HG03045 (cell line): ENCODE data around the gene GPC1.
"Not testable (repeated sequence)": the region's sequence is repeated elsewhere in the genome, so short reads cannot be mapped to it uniquely, and the experiment has no call there.

Source experiments
- ATAC-seq: cut with Tn5 transposase; IDR thresholded peaks from one replicate; pipeline ENCODE4 v1.9.1; 2021; ENCODE audit warnings: mild to moderate bottlenecking, moderate library complexity; ENCODE audit not compliant: unreplicated experiment

The GPC1 gene

DNA sequence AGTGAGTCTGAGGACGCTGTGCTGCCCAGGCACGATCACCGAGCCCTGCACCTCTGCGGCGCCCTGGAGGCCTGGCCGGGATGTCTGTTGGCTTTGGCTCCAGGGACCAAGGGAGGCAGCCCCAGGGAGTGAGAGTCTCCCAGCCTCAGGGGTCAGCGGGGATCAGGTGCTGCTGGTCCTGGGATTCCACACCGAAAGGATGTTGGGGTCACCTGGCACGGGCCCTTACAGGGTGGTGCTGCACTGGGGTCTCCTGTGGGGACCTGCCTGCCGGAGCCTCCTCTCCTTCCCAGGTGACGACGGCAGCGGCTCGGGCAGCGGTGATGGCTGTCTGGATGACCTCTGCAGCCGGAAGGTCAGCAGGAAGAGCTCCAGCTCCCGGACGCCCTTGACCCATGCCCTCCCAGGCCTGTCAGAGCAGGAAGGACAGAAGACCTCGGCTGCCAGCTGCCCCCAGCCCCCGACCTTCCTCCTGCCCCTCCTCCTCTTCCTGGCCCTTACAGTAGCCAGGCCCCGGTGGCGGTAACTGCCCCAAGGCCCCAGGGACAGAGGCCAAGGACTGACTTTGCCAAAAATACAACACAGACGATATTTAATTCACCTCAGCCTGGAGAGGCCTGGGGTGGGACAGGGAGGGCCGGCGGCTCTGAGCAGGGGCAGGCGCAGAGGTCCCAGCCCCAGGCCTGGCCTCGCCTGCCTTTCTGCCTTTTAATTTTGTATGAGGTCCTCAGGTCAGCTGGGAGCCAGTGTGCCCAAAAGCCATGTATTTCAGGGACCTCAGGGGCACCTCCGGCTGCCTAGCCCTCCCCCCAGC lies 30.5 kb downstream of the GPC1 start:
- ATAC-seq = no peak

DNA sequence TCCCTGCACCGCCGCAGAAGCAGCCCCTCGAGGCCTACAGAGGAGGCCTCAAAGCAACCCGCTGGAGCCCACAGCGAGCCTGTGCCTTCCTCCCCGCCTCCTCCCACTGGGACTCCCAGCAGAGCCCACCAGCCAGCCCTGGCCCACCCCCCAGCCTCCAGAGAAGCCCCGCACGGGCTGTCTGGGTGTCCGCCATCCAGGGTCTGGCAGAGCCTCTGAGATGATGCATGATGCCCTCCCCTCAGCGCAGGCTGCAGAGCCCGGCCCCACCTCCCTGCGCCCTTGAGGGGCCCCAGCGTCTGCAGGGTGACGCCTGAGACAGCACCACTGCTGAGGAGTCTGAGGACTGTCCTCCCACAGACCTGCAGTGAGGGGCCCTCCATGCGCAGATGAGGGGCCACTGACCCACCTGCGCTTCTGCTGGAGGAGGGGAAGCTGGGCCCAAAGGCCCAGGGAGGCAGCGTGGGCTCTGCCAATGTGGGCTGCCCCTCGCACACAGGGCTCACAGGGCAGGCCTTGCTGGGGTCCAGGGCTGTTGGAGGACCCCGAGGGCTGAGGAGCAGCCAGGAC lies 31.2 kb downstream of the GPC1 start:
- no peak for ATAC-seq

DNA sequence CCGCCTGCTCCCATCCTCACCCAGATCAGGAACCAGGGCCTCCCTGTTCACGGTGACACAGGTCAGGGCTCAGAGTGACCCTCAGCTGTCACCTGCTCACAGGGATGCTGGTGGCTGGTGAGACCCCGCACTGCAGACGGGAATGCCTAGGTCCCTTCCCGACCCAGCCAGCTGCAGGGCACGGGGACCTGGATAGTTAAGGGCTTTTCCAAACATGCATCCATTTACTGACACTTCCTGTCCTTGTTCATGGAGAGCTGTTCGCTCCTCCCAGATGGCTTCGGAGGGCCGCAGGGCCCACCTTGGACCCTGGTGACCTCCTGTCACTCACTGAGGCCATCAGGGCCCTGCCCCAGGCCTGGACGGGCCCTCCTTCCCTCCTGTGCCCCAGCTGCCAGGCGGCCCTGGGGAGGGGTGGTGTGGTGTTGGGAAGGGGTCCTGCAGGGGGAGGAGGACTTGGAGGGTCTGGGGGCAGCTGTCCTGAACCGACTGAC lies 31.7 kb downstream of the GPC1 start:
- ATAC-seq = no peak

DNA sequence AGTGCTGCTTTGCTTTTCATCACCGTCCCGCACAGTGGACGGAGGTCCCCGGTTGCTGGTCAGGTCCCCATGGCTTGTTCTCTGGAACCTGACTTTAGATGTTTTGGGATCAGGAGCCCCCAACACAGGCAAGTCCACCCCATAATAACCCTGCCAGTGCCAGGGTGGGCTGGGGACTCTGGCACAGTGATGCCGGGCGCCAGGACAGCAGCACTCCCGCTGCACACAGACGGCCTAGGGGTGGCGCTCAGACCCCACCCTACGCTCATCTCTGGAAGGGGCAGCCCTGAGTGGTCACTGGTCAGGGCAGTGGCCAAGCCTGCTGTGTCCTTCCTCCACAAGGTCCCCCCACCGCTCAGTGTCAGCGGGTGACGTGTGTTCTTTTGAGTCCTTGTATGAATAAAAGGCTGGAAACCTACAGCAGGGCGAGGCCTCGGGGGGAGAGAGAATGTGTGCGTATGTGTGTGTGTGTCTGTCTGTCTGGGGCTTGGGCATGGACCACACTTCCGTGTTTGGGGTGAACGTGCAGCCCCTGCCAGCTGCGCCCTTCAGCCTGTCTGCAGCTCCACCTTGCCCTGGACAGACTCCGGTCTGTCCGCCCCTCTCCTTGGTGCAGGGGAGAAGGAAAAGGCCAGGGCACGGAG lies 32.3 kb downstream of the GPC1 start:
- no peak for ATAC-seq

DNA sequence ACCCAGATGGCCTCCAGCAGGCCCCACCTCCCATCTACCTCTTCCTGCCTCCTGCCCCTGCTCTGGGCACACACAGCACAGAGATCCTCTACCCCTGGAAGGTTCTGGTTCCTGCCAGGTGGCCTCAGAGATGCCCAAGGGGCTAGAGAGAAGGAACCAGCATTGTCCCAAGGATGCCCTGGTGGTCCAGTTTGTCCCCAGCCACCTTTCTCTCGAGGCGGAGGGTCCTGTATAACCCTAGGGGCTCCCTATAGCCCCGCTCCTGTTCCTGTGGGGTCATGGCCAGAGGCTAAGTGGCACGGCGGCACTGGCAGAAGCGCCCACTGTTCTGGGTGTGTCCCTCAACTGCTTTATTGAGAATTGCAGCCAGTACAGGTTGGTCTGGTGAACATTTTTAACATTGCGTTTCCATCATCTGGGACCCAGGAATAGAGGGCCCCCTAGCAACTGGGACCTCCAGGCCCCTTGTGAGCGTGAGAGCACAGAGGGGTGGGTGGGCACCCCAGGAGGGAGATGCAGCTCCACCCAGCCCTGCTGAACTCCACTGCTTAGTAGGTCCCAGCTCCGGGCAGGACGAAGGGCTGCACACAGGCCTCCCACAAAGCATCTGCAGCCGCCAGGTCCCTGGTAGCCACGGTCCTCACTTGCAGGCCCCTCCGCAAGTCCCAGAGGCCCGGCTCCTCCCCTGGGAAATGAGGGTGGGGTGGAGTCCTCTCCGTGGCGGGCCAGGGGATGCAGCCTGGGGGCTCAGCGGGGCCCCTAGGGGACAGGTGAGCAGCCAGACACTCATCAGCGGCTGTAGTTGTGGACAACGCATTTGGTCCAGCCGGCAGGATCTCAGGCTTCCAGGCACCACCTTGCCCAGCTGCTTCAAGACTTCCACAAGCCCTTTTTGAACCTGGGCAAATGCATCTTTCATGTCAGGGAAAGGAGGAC lies 33.1 kb downstream of the GPC1 start:
- no peak for ATAC-seq

DNA sequence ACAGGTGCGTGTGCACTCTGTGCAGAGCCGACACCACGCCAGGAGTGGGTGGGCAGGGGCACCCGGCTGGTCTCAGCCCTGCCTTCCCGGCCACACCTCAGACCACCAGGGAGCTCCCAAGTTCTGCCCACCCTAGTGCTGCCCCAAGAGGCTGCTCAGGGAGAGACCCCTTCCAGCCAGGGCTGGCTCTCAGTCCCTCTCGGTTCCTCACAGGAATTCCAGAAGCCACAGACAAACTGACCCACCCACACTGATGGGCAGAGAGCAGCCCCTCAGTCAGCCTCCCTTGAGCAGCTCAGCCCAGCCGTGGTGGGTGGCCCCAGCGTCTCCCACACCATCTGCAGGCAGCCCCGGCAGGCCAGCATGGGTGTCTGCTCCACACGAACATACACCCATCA lies 33.8 kb downstream of the GPC1 start:
- no peak for ATAC-seq

DNA sequence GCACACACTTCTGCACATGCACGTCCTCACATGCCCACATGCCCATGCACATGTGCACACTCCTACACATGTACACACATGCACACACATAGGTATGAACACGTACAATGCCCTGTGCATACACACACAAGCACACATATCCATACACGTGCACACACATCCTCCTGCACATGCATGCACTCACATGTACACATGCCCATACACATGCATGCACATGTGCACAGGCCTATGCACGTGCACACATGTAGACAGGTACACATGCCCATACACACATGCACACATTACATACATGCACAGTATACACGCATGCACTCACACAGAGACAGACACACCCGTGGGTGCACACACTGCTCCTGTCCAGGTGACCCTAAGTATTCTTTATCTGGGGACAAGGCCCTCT lies 34.3 kb downstream of the GPC1 start:
- no peak for ATAC-seq

DNA sequence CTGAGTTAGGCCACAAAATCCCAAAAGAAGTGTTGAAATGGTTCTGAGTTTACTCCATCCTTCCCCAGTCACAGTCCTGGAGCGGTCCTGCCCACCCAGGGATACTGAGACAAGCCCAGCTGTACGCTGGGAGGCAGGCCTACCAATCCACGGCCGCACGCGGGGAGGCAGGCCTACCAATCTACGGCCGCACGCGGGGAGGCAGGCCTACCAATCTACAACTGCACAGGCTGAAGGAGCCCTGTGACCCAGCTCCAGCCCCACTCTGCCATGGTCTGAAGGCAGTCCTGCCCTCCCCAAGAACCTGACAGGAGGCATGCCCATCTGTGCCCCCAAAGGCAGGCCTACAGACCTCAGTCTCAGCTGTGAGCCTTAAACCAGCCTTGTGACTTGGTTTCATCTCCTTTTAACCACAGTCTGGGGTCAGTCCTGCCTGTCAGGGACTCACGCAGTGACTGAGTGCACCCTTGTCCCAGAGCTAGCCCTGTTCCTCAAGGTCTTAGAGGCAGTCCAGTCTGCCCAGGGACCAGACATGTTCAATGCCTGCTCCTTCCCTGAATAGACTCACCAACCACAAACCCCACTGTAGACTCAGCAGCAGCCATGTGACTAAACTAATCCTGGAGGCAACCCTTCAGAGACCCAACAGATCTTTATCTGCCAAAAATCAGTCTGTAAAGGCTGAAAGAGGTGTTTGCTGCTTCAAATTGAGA lies 36.8 kb downstream of the GPC1 start:
- ATAC-seq = no peak

DNA sequence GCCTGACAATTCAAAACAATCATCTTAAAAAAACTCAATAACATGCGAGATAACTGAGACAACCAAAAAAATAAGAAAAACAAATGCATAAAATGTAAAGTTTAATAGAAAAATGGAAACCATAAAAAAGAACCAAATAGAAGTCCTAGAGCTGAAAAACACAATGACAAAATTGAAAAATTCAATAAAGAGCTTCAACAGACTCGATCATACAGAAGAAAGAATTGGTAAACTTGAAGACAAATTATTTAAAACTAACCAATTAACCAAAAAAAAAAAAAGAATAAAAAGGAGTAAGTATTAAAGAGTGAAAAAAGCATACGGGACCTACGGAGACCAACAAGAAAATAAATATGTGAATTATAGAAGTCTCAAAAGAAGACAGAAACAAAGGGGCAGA lies 37.7 kb downstream of the GPC1 start:
- no peak for ATAC-seq

DNA sequence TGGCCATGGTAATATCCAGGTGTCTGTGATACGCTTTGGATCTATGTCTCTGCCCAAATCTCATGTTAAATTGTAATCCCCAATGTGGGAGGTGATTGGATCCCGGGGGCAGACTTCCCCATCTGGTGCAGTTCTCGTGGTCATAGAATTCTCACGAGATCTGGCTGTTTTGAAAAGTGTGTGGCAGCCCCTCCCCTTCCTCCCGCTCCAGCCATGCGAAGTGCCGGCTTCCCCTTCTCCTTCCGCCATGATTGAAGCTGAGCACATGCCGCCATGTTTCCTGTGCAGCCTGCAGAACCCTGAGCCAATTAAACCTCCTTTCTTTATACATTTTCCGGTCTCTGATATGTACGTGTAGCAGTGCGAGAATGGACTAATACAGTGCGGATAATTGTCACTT lies 42.5 kb downstream of the GPC1 start:
- ATAC-seq = no peak

DNA sequence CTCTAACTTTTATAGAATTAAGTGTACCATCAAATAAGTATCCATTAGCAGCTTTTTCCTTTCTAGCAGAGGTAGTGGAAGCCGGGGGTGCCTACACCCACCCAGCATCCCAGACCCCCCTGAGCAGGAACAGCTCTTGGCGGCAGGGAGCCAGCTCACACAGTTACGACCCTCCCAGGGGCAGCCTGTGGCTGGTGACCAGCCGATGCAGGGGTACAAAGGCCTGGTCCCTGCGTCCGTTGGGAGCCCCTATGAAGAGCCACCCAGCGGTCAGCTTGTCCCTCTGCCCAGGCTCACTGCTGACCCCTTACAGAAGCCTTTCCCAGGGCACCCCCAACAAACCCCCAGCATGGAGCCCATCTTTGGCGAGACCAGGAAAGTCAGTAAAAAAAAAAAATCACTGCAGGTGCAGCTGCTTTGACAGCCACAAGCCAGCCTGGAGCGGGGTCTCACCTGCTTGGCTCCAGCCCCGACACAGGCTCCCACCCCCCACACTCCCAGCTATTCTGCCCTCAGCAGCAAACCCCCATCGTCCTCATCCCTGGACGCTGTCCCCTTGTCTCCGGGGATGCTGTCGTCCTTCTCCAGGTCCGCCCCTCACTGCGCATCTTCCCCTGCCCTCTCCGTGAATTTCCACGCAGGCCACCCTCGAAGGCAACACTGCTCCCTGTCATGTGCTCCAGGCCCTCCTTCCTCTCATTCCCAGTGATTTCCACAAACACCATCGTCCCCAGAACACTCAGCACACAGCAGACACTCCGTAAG lies 43.1 kb downstream of the GPC1 start:
- no peak for ATAC-seq

DNA sequence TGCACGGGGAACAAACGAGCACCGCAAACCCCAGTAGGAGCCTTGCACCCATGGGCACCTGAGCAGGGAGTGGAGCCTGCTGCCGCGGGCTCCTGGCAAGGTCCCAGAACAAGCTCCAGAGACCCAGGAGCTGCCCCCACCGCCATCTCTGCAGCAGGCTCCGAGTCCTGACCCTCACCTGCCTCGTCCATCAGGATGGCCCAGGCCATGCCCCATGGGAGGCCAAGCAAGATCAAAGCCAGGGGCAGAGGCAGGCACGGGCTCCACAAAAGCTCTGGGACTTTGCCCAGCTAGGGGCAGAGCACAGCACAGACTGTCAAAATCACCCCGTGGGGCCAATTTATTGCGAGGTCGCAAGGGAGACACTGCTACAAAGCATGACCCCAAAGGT lies 43.6 kb downstream of the GPC1 start:
- ATAC-seq = no peak

DNA sequence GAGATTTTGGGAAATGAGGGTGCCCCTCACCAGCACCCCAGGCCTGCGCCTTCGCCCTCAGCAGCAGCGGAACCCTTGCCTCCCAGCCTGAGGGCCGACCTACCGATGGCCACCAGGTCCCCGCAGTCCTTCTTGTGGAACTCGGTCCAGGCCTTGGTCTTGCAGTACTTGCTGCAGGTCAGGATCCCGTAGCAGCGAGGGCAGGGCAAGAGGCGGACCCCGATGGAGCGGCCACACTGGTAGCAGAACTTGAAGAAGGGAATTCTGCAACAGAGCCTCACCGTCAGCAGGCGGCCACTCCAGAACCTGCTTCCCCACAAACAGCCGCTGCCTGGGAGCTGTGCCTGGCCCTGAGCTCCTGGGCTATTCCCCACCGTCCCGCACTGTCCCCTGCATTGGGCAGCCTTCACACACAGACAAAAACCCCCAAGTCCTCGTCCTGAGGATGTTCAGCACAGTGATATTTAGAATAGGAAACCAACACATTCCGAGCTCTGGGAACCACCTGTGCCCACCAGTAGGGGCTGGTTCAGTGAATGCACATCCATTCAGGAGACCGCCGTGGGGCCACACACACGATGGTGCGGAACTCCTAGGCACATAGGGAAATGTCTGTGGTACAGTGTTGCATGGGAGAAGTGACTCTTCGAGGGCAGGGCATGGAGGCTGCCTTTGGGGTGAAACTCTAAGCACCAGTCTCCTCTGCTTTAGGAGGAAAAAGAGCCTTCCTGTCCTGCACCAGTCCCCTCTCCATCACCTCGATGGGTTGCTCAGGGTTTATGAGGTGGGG lies 45.6 kb downstream of the GPC1 start:
- no peak for ATAC-seq

DNA sequence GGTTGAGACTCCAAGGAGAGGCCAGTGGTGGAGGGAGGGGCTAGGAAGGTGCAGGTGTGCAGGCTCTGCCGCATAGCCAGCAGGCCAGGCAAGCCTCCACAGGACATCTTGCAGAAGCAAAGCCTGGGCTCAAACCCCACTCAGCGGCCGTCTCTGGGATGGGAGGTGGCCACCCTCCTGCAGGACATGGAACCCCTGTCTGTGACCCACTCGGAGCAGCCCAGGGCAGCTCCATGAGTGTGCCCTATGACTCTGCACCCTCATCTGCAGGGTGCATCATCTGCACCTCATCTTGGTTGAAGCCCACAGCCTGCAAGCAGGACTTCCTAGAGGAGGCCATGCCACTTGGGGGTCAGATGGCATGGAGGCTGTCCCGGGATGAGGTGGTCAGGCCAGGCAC lies 46.3 kb downstream of the GPC1 start:
- no peak for ATAC-seq

DNA sequence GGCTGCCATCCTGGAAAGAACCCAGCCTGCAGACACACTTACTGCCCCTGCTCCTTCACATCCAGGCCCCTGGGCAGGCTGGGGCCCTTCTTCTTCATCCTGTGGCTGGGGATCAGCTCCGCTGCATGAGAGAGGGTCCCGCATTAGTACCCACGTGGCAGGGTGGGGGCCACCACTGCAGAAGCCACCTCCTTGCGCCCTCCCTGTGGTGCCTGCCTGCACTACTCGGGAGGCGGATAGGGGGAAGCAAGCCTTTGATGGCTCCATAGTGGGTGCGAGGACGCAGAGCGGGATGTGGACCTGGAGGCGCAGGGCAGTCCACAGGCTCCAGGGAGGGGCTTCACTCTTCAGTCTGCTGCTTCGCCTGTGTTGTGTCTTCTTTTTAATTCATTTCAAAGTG lies 46.7 kb downstream of the GPC1 start:
- ATAC-seq = no peak

DNA sequence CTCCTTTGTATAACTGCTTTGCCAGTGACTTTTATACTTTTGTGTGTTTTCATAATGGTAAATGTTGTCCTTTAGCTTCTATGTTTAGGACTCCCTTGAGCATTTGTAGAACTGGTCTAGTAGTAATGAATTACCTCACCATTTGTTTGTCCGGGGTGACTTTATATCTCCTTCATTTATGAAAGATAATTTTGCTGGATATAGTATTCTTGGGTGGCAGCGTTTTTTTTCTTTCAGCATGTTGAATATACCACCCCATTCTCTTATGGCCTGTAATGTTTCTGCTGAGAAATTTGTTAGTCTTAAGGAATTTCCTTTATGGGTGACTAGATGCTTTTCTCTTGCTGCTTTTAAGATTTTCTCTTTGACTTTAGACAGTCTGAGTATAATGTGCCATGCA lies 56.0 kb downstream of the GPC1 start:
- no peak for ATAC-seq

DNA sequence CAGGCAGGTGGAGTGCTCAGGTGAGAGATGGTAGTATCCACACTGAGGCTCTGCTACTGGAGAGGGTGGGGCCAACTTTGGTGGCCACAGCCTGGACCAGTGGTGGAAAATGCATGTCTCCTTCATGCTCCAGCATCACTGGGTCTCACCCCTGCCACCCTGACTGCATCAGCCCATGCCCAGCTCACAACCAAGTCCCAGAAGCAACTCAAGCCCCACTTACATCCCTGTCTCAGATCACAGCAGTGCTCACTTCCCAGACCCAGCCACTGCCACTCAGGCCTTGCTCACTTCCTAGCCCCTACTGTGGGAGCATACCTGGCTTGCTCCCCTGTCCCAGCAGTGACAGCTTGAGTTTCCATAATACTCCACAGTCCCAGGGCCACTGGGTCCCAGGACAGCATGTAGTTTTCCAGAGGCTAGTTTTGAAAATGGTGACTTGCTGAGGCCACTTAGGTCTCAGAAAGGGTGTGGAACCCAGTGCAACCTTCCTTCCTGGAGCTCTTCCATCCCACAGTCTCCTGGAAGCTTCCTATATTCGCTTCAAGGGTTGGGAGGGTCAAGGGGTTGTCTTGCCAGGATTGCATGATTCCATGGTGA lies 58.8 kb downstream of the GPC1 start:
- no peak for ATAC-seq

DNA sequence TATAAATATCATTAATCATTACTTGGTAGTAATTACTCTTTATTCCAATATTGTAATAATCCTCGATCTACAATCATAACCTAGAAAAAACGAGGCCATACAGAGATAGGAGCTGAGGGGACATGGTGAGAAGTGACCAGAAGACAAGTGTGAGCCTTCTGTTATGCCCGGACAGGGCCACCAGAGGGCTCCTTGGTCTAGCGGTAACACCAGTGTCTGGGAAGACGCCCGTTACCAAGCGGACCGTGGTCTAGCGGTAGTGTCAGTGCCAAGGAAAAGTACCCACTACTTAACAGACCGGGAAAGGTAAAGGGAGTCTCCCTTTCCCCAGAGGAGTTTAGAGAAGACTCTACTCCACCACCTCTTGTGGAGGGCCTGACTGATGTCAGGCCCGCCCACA lies 59.5 kb downstream of the GPC1 start:
- ATAC-seq = not testable (repeated sequence)

DNA sequence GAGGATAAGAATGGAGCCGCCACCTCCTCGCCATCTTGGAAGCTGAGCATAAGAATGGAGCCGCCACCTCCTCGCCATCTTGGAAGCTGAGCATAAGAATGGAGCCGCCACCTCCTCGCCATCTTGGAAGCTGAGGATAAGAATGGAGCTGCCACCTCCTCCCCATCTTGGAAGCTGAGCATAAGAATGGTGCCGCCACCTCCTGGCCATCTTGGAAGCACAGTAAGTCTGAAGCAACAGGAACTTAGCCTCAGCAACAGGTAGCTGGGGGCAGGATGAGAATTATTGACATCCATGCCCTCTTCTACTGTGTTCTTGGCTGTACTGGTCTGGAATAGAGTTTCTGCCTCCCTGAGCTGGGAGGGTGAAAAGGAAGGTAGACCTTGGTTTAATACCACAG lies 61.6 kb downstream of the GPC1 start:
- not testable (repeated sequence) for ATAC-seq
